Rectal smooth muscle tissue (tissue), 1 donor: Measurements from ENCODE around the gene MEX3D.

ENCODE experiments used
- H3K27ac ChIP-seq: one replicate; pipeline ENCODE4 v1.7.0; 2013; ENCODE audit warnings: low read depth, low read length, inconsistent platforms
- H3K27me3 ChIP-seq: one replicate; pipeline ENCODE4 v1.7.0; 2013; ENCODE audit warnings: low read length; ENCODE audit not compliant: control insufficient read depth, insufficient read depth
- H3K36me3 ChIP-seq: one replicate; pipeline ENCODE4 v1.7.0; 2013; ENCODE audit warnings: low read length; ENCODE audit not compliant: control insufficient read depth, insufficient read depth
- H3K4me1 ChIP-seq: one replicate; pipeline ENCODE4 v1.7.0; 2013; ENCODE audit warnings: low read length; ENCODE audit not compliant: control insufficient read depth, insufficient read depth
- H3K4me3 ChIP-seq: one replicate; pipeline ENCODE4 v1.7.0; 2013; ENCODE audit warnings: low read length
- H3K9ac ChIP-seq: one replicate; pipeline ENCODE4 v1.7.0; 2013; ENCODE audit warnings: low read length

Gene MEX3D

GRCh38 chr19:1591421-1592023 lies 23.4 kb upstream of the MEX3D start:
- Histone ChIP-seq H3K27me3 (no peaks in the 10 kb centered on the region), H3K9ac (peak overlapping the region; percentile 77), H3K4me3 (peak overlapping the region; percentile 94), H3K4me1 (peaks cover 9% of the 10 kb centered on the region), H3K36me3 (no peaks in the 10 kb centered on the region), H3K27ac (peak overlapping the region; percentile 92)

- no peaks in the 10 kb centered on the region for H3K27me3 ChIP-seq
- no peak overlapping the region for H3K9ac ChIP-seq
- H3K4me1 ChIP-seq = peaks cover 9% of the 10 kb centered on the region
- no peak overlapping the region for H3K27ac ChIP-seq
- H3K4me3 ChIP-seq = peak overlapping the region; percentile 94
- H3K36me3 ChIP-seq = no peaks in the 10 kb centered on the region
Observed at GRCh38 chr19:1590641-1591397, 22.7 kb upstream of the MEX3D start.

DNA sequence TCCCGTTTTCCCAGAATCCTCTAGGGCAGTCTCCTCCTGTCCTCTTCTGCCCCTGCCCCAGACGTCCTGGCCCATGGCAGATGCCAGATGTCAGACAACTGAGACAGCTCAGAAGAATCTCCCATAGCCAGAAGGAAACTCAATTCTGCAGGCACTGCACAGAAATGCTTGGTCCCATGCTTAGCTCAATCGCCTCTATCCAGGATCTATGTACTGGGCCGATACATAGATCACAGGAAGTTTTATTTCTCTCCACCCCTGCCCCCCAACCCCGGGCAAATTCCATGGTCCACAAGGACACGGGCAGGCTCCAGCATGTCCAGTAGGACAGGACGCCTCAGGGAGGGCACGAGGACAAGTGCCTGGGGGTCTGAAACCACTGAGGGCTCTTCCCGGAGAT lies 19.7 kb upstream of the MEX3D start:
- Histone ChIP-seq H3K36me3 (peaks cover 4% of the 10 kb centered on the region), H3K27ac (no peak overlapping the region), H3K27me3 (no peaks in the 10 kb centered on the region), H3K9ac (no peak overlapping the region), H3K4me1 (peaks cover 9% of the 10 kb centered on the region), H3K4me3 (no peak overlapping the region)

GRCh38 chr19:1585243-1585580 lies 17.1 kb upstream of the MEX3D start:
- no peak overlapping the region for H3K27ac ChIP-seq
- H3K36me3 ChIP-seq = peaks cover 16% of the 10 kb centered on the region
- no peaks in the 10 kb centered on the region for H3K4me1 ChIP-seq
- no peak overlapping the region for H3K4me3 ChIP-seq
- no peak overlapping the region for H3K9ac ChIP-seq
- no peaks in the 10 kb centered on the region for H3K27me3 ChIP-seq

DNA sequence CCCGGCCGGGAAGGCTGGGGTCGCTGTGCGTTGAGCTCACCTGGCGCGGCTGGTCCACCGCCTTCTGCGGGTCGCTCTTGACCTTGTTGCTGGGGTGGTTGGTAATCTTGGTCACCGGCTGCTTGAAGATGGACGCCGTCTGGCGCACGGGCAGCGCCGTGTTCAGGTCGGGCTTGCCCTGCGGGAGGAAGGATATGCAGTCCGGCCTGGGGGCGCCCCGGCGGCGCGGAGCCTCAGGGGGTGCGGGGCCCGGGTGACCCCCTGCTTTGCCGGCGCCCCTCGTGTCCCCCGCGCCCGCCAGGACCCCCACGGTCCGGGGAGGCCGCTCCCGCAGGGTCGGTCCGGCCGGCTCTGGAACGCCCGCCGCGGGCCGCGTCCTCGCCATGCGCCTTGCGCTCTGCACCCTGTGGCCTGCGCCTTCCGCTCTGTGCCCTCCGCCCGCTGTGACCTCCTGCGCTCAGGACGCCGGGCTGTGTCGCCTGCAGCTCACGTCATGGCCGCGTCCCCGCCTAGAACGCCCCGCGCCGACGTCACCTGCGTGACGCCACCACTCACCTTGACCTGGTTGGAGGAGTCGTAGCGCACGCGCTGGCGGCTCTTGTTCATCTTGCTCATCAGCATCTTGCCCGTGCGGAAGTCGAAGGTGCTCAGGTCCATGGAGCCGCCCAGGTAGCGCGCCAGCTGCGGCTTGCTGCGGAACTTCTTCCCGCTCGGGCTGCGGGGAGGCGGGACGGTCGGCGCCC lies 16.5 kb upstream of the MEX3D start:
- Histone ChIP-seq H3K27me3 (no peaks in the 10 kb centered on the region), H3K4me3 (no peak overlapping the region), H3K27ac (no peak overlapping the region), H3K9ac (no peak overlapping the region), H3K36me3 (peaks cover 16% of the 10 kb centered on the region), H3K4me1 (no peaks in the 10 kb centered on the region)

DNA sequence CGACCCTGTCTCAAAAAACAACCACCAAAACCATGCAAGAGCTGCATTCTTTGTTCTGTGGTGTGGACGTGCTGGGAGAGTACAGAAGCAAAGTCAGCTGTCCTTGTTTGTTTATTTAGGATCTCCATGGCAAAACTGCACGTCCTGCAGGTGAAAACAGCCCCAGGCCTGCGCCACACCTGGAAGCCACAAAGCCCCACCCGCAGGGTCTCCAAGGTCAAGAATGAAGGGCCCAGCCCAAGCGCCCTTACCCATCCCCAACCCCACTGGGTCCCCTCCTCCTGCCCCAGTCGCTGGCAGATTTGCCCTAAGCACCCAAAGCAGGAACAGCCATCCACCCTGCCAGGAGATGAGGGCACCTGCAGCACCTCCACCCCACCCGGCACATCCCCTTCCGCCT lies 14.1 kb upstream of the MEX3D start:
- no peak overlapping the region for H3K4me3 ChIP-seq
- no peaks in the 10 kb centered on the region for H3K4me1 ChIP-seq
- no peak overlapping the region for H3K9ac ChIP-seq
- H3K36me3 ChIP-seq = peaks cover 20% of the 10 kb centered on the region
- no peak overlapping the region for H3K27ac ChIP-seq
- no peaks in the 10 kb centered on the region for H3K27me3 ChIP-seq

DNA sequence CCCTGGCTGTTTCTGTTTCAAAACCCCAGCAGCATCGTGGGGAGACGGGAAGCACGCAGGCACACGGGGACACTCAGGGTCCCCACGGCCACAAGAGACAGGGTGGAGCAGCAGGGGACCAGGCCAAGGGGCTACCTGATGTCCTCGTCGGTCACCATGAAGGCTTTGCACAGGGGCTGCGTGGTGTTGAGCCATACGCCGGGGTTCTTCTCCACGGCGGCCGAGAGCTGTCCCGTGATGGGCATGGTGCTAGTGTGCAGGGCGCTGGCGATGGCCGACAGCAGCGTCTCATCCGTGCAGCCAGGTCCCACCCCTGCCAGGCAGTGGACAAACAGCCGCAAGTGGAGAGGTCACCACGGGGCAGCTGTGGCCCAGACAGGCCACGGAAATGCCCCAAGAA lies 12.8 kb upstream of the MEX3D start:
- Histone ChIP-seq H3K27ac (no peak overlapping the region), H3K27me3 (no peaks in the 10 kb centered on the region), H3K4me3 (no peak overlapping the region), H3K36me3 (peaks cover 24% of the 10 kb centered on the region), H3K9ac (no peak overlapping the region), H3K4me1 (no peaks in the 10 kb centered on the region)

- H3K4me3 ChIP-seq = no peak overlapping the region
- H3K4me1 ChIP-seq = no peaks in the 10 kb centered on the region
- peaks cover 24% of the 10 kb centered on the region for H3K36me3 ChIP-seq
- no peak overlapping the region for H3K27ac ChIP-seq
- H3K9ac ChIP-seq = no peak overlapping the region
- H3K27me3 ChIP-seq = no peaks in the 10 kb centered on the region
Observed at GRCh38 chr19:1580382-1580781, 12.3 kb upstream of the MEX3D start.

DNA sequence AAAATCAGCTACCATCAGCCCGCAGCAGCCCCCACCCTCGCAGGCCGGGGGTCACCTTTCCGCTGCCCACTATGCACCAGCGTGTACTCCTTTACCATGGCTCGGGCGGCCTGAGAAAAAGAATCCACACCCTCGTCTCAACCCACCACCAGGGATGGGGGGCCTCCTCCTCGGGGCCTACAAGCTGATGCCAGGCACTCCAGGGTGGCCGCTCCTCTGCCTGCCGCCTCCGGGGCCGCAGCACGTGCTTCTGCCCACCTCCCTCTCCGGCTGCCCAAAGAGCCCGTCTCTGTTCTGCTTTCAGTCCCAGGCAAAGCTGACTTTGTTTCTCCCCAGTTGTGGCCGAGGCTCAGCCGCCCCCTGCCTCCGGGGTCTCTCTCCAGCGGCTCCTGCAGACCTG lies 11.1 kb upstream of the MEX3D start:
- Histone ChIP-seq H3K9ac (no peak overlapping the region), H3K4me1 (no peaks in the 10 kb centered on the region), H3K27ac (no peak overlapping the region), H3K27me3 (no peaks in the 10 kb centered on the region), H3K36me3 (peaks cover 22% of the 10 kb centered on the region), H3K4me3 (no peak overlapping the region)

DNA sequence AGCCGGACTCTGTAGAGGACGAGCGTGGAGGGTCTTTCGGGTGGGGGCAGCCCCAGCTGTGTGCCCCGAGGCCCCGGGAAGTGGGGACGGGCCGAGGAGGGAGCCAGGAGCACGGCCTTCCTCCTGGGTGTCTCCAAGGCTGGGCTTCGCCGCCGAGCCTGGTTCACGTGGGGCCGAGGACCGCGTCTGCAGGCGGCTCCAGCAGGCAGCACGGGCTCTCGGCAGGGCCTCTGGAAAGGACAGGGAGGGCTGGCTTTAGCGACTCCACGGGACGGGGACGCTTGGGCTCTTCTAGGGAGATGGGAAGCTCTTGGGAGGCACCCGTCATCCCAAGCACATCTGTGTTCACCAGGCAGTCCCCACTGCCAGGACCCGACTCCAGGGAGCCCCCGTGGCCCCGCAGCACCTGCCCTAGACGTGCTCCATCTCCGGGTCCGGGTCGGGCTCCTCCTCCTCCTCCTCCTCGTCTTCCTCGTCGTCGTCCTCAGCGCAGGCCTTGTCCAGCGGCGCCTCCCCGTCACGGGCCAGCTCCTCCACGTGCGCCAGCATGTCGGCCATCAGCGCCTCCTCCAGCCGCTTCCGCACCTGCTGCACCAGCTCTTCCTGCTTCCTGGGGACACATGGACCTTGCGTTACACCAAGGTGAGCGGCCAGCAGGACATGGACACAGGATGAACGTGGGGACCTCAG lies 9.9 kb upstream of the MEX3D start:
- Histone ChIP-seq H3K36me3 (peaks cover 20% of the 10 kb centered on the region), H3K9ac (no peak overlapping the region), H3K4me3 (no peak overlapping the region), H3K27me3 (no peaks in the 10 kb centered on the region), H3K27ac (no peak overlapping the region), H3K4me1 (no peaks in the 10 kb centered on the region)

DNA sequence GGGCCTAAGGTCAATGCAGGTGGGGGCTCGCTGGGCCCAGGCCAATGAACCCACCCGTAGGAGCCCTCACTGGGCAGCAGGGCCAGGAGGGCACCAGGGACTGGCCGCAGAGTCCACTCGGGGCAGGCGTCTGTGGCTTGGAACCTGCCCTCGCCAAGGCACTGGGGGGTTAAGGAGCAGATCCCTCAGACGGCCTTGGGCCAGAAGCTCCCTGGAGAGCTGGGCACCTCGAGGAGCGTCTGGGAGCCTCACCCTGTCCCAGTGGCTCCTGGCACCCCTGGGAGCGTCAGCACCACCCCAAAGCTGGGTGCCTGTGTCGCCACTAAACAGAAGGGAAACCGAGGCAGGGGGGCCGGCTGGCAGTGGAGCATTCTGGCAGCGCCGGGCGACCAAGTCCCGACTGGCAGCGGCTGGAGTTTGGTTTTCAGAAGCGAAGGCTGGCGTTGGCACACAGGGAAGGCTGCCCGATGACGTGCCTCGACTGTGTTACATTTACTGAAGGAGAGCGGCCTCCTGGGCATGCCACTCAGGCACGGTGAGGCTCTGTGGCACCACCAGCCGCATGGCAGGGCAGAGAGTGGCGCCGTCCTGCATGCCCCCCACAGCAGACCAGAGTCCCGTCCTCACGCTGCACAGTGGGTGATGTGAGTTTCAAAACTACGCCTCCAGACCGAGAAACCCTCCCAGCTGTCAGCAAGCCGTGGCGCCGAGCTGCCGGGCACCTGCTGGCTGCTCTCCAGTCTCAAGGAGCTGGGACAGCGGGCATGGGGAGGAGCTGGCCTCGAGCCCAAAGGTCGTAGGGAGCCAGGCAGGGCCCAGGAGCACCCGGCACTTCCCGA lies 9.2 kb upstream of the MEX3D start:
- no peak overlapping the region for H3K4me3 ChIP-seq
- H3K9ac ChIP-seq = no peak overlapping the region
- H3K27ac ChIP-seq = no peak overlapping the region
- H3K27me3 ChIP-seq = no peaks in the 10 kb centered on the region
- no peaks in the 10 kb centered on the region for H3K4me1 ChIP-seq
- peaks cover 20% of the 10 kb centered on the region for H3K36me3 ChIP-seq
